ENCODE data around the gene SPAG17. TPM values are rescaled to one million over a fixed set of nuclear protein-coding genes. Genes with fewer than 3 reads are reported as not detected.

Gene SPAG17
- total and polyA plus RNA-seq, 2 of the 13 experiments (the other 11 are each of a cell fraction or from before 2014, with no cell fraction given): not detected

- TF ChIP-seq ARID4A (CRISPR knock-in tag; IDR thresholded peaks at IDR 0.05; ENCODE audit: borderline replicate concordance) (no peak), RARA (CRISPR knock-in tag; IDR thresholded peaks at IDR 0.05) (0 out of 2 replicates have a peak, but pooled peaks have one; percentile 19), ZBTB25 (CRISPR knock-in tag; IDR thresholded peaks at IDR 0.05) (no peak), GRHL1 (CRISPR knock-in tag; conservative IDR thresholded peaks at IDR 0.05) (no peak), HDAC2 (CRISPR knock-in tag; IDR thresholded peaks at IDR 0.05) (peak; percentile 23; the same call in 1 of the 2 replicates), IRF1 (CRISPR knock-in tag; IDR thresholded peaks at IDR 0.05; ENCODE audit: low read depth) (no peak), ZNF816 (CRISPR knock-in tag; IDR thresholded peaks at IDR 0.05; ENCODE audit: borderline replicate concordance) (no peak), NFE2 (CRISPR knock-in tag; IDR thresholded peaks at IDR 0.05) (no peak), SSRP1 (CRISPR knock-in tag; IDR thresholded peaks at IDR 0.05) (no peak), PBX3 (CRISPR knock-in tag; IDR thresholded peaks at IDR 0.05; ENCODE audit: borderline replicate concordance) (no peak), GATAD1 (CRISPR knock-in tag; IDR thresholded peaks at IDR 0.05) (no peak), SP1 (IDR thresholded peaks at IDR 0.05) (no peak), SP1 (CRISPR knock-in tag; IDR thresholded peaks at IDR 0.05) (no peak), ZNF7 (CRISPR knock-in tag; IDR thresholded peaks at IDR 0.05) (no peak), ZNF34 (CRISPR knock-in tag; IDR thresholded peaks at IDR 0.05; ENCODE audit: borderline replicate concordance) (no peak), MNT (IDR thresholded peaks at IDR 0.05) (no peak), POGZ (CRISPR knock-in tag; IDR thresholded peaks at IDR 0.05) (peak; percentile 73), TGIF2 (CRISPR knock-in tag; IDR thresholded peaks at IDR 0.05) (no peak), ZFP36L1 (CRISPR knock-in tag; IDR thresholded peaks at IDR 0.05) (no peak), ZNF607 (CRISPR knock-in tag; IDR thresholded peaks at IDR 0.05; ENCODE audit: borderline replicate concordance) (no peak), ZNF780A (CRISPR knock-in tag; IDR thresholded peaks at IDR 0.05) (no peak), AGO2 (optimal IDR thresholded peaks at IDR 0.05; ENCODE audit: low read depth, low read length) (no peak)
These were observed 66.6 kb downstream of the SPAG17 start (continued) for GRCh38 chr1:118118469-118118868.
